ENCODE data around the gene LAMC1. TPM values are rescaled to one million over a fixed set of nuclear protein-coding genes. Genes with fewer than 3 reads are reported as not detected.

The LAMC1 gene
- total RNA-seq, 1 experiment from 2014 or later: 61.2 TPM

GRCh38 chr1:183039985-183040447 lies 16.8 kb downstream of the LAMC1 start:
- RAD21 ChIA-PET (ENCODE audit: low non-redundant PET in 1 of 2, low total read pairs in 2 of 2, uncharacterized antibody in 2 of 2, unreplicated experiment in 2 of 2): no interaction called here

GRCh38 chr1:183040547-183040971 lies 17.3 kb downstream of the LAMC1 start:
- intact Hi-C loops (cut with micrococcal nuclease): no loop called here
- Histone ChIP-seq H3K9me2 (ENCODE audit: insufficient read depth) (no peaks in the 10 kb centered on the region), H3K36me3 (ENCODE audit: control insufficient read depth in 1 of 2, insufficient read depth in 2 of 2, low read length in 2 of 2) (no peaks in the 10 kb centered on the region), H4K20me1 (ENCODE audit: insufficient read depth) (no peaks in the 10 kb centered on the region), H3K4me2 (ENCODE audit: low read length) (no peak overlapping the region), H3K9me3 (ENCODE audit: control insufficient read depth in 1 of 2, insufficient read depth in 1 of 2, low read depth in 1 of 2, low read length in 2 of 2) (no peaks in the 10 kb centered on the region), H3K27me3 (ENCODE audit: insufficient read depth, low read length) (no peaks in the 10 kb centered on the region), H3K27ac (ENCODE audit: low read depth, low read length) (no peak overlapping the region), H3K4me3 (replicated peaks in 1 of 2; ENCODE audit: low read depth in 1 of 2, low read length in 2 of 2) (no peak overlapping the region), H3K4me1 (ENCODE audit: control insufficient read depth in 1 of 2, insufficient read depth in 2 of 2, low read length in 2 of 2) (peaks cover 0 to 20% of the 10 kb centered on the region in 2 experiments; a peak in 2 of 4 replicates), H3K79me2 (ENCODE audit: insufficient read depth, low read length) (peaks cover 86% of the 10 kb centered on the region), H3K9ac (ENCODE audit: low read length) (no peak overlapping the region), H2AFZ (ENCODE audit: low read depth, low read length, poor library complexity, severe bottlenecking) (no peak overlapping the region)
- BruUV-seq (replicated peaks): no TSS peak
- POLR2A ChIA-PET: no interaction called here
- TF ChIP-seq MAX (IDR thresholded peaks at IDR 0.05) (no peak), EZH2phosphoT487 (IDR thresholded peaks at IDR 0.05; ENCODE audit: borderline replicate concordance) (no peak), ELF1 (IDR thresholded peaks at IDR 0.05; ENCODE audit: borderline replicate concordance, low read depth) (no peak), YY1 (IDR thresholded peaks at IDR 0.05; ENCODE audit: extremely low read depth, insufficient replicate concordance, low read depth, low read length) (no peak), CBX3 (IDR thresholded peaks at IDR 0.05; ENCODE audit: low read depth) (no peak), ZNF274 (IDR thresholded peaks at IDR 0.05; ENCODE audit: low read depth, low read length) (no peak)
- CTCF ChIA-PET: no interaction called here
- ATAC-seq: no peak
- no peak for DNase-seq (ENCODE audit: low read depth, low spot score)
- RAD21 ChIA-PET (ENCODE audit: low non-redundant PET in 1 of 2, low total read pairs in 2 of 2, uncharacterized antibody in 2 of 2, unreplicated experiment in 2 of 2): no interaction called here

More at GRCh38 chr1:183039985-183040447, 16.8 kb downstream of the LAMC1 start:
- ChIA-PET POLR2A (no interaction called here), CTCF (no interaction called here)
- intact Hi-C loops (cut with micrococcal nuclease): loop anchor here (2.0 kb wide), 1 partner anchor 19 kb away; no protein-coding TSS in a partner anchor
- DNase-seq (ENCODE audit: low read depth, low spot score) (no peak), ATAC-seq (no peak)
- no TSS peak for BruUV-seq (replicated peaks)
- Histone ChIP-seq H4K20me1 (ENCODE audit: insufficient read depth) (no peaks in the 10 kb centered on the region), H2AFZ (ENCODE audit: low read depth, low read length, poor library complexity, severe bottlenecking) (no peak overlapping the region), H3K27ac (ENCODE audit: low read depth, low read length) (no peak overlapping the region), H3K9me3 (ENCODE audit: control insufficient read depth in 1 of 2, insufficient read depth in 1 of 2, low read depth in 1 of 2, low read length in 2 of 2) (no peaks in the 10 kb centered on the region), H3K9me2 (ENCODE audit: insufficient read depth) (no peaks in the 10 kb centered on the region), H3K27me3 (ENCODE audit: insufficient read depth, low read length) (no peaks in the 10 kb centered on the region), H3K79me2 (ENCODE audit: insufficient read depth, low read length) (peaks cover 84% of the 10 kb centered on the region), H3K9ac (ENCODE audit: low read length) (no peak overlapping the region), H3K36me3 (ENCODE audit: control insufficient read depth in 1 of 2, insufficient read depth in 2 of 2, low read length in 2 of 2) (no peaks in the 10 kb centered on the region), H3K4me2 (ENCODE audit: low read length) (no peak overlapping the region), H3K4me3 (replicated peaks in 1 of 2; ENCODE audit: low read depth in 1 of 2, low read length in 2 of 2) (no peak overlapping the region), H3K4me1 (ENCODE audit: control insufficient read depth in 1 of 2, insufficient read depth in 2 of 2, low read length in 2 of 2) (peaks cover 0 to 20% of the 10 kb centered on the region in 2 experiments; a peak in 2 of 4 replicates)
- TF ChIP-seq ELF1 (IDR thresholded peaks at IDR 0.05; ENCODE audit: borderline replicate concordance, low read depth): no peak
- TF ChIP-seq JUND (IDR thresholded peaks at IDR 0.05): no peak
- no peak for TF ChIP-seq ZNF274 (IDR thresholded peaks at IDR 0.05; ENCODE audit: low read depth, low read length)
- TF ChIP-seq POLR2AphosphoS5 (IDR thresholded peaks at IDR 0.05; ENCODE audit: low read depth, low read length): no peak
- TF ChIP-seq TCF7L2 (IDR thresholded peaks at IDR 0.05; ENCODE audit: borderline replicate concordance, extremely low read depth, insufficient read depth, insufficient read length): no peak
- no peak for TF ChIP-seq EZH2 (IDR thresholded peaks at IDR 0.05)

Data from HCT116 (cell line).